Kidney (tissue), 14 donors: Measurements from ENCODE around the gene ETV6. TPM values are rescaled to one million over a fixed set of nuclear protein-coding genes. Genes with fewer than 3 reads are reported as not detected.

ENCODE experiments used
- DNase-seq, 5 donors: peaks; one replicate each; pipeline ENCODE4 v3.0.0-alpha.2; 2013 to 2020
- FAIRE-seq: peaks from 2 replicates; lab custom pipeline; 2012; peaks lifted over from hg19 to GRCh38; lab: Jason Lieb, UNC
- H3K27ac ChIP-seq, 2 donors: one replicate each; pipeline ENCODE4 v1.7.0; 2013; ENCODE audit warnings: low read depth in 2 of 2, low read length in 2 of 2, inconsistent platforms in 1 of 2
- H3K27me3 ChIP-seq: one replicate; pipeline ENCODE4 v1.7.1; 2013; ENCODE audit warnings: low read length, inconsistent platforms; ENCODE audit not compliant: control insufficient read depth, insufficient read depth
- H3K36me3 ChIP-seq, 3 donors: one replicate each; pipeline versions ENCODE4 v1.7.0 to v1.7.1; 2013; ENCODE audit warnings: low read length in 3 of 3, control low read depth in 1 of 3, inconsistent platforms in 1 of 3; ENCODE audit not compliant: insufficient read depth in 3 of 3, control insufficient read depth in 2 of 3
- H3K4me1 ChIP-seq, 3 donors: one replicate each; pipeline versions ENCODE4 v1.7.0 to v1.7.1; 2013; ENCODE audit warnings: low read length in 3 of 3, inconsistent platforms in 1 of 3, low read depth in 1 of 3; ENCODE audit not compliant: control insufficient read depth in 2 of 3, insufficient read depth in 2 of 3
- H3K4me3 ChIP-seq, 3 donors: one replicate each; pipeline versions ENCODE4 v1.7.0 to v1.8.1; 2013; ENCODE audit warnings: low read length in 3 of 3, control low read depth in 1 of 3, inconsistent platforms in 1 of 3
- H3K9ac ChIP-seq, 3 donors: one replicate each; pipeline versions ENCODE4 v1.7.0 to v1.7.1; 2013; ENCODE audit warnings: low read length in 3 of 3, control low read depth in 1 of 3, inconsistent platforms in 1 of 3
- H3K9me3 ChIP-seq, 3 donors: one replicate each; pipeline versions ENCODE4 v1.7.0 to v1.7.1; 2013; ENCODE audit warnings: low read length in 3 of 3, control low read depth in 1 of 3, inconsistent platforms in 1 of 3; ENCODE audit not compliant: control insufficient read depth in 2 of 3, insufficient read depth in 1 of 3
- intact Hi-C: fragments of 100-400 bp; cut with DNase I; formaldehyde crosslinking; loops from one replicate; pipeline ENCODE4 v1.11.1; 2022
- polyA plus RNA-seq: library from polyadenylated mRNA; stranded (reverse); fragments of 350-450 nt; fragmentation: Illumina TruSeq; extraction: RNeasy Lipid Tissue Mini Kit (QIAGEN cat#74804); gene quantifications from one replicate; pipeline ENCODE4 v1.2.3, GENCODE V29; 2014; ENCODE audit warnings: low read depth, low replicate concordance; ENCODE audit not compliant: insufficient read depth
- total RNA-seq: library from RNA; stranded (reverse); fragmentation: NEBNext Ultra II Directional; extraction: Animal tissue kit (Norgen Biotek cat#: 25700); gene quantifications from one replicate; pipeline ENCODE4 v1.2.1, GENCODE V29; 2021
- TF ChIP-seq, protein P1 (sequence below): IDR thresholded peaks from 3 replicates; pipeline ENCODE4 v1.5.1; 2012; ENCODE audit warnings: mild to moderate bottlenecking, moderate library complexity, borderline replicate concordance; ENCODE audit not compliant: insufficient read depth; ENCODE audit errors: extremely low read depth
- donor health status: control.
- donor health status: control.
- donor health status: control.
- donor health status: control.
- donor health status: control.
- donor health status: DM: yes; HTN: yes; CAD: no.
- donor health status: Normal renal cell carcinoma (clear cell type).

Gene ETV6
- total and polyA plus RNA-seq, 2 donors from 2014 or later: 5.2 to 59.8 TPM

DNA sequence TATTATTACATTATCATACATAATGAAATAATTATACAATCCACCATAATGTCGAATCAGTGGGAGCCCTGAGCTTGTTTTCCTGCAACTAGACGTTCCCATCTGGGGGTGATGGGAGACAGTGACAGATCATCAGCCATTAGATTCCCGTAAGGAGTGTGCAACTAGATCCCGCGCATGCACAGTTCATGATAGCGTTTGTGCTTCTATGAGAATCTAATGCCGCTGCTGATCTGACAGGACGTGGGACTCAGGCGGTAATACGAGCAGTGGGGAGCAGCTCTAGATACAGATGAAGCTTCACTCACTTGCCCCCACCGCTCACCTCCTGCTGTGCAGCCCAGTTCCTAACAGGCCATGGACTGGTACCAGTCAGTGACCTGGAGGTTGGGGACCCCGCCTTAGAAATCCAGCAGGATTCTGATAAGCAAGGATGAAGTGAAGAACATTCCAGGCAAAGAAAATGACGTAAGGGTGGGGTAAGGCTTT is 204.6 kb downstream of the ETV6 start:
- Histone ChIP-seq H3K27me3 (no peaks in the 10 kb centered on the region), H3K4me3 (no peak overlapping the region), H3K9me3 (no peaks in the 10 kb centered on the region), H3K36me3 (peaks cover 3 to 7% (median 3%) of the 10 kb centered on the region in 3 donors), H3K4me1 (peaks cover 0 to 9% (median 0%) of the 10 kb centered on the region in 3 donors), H3K9ac (no peak overlapping the region), H3K27ac (no peak overlapping the region)
- DNase-seq (no peak), FAIRE-seq (no peak)
- intact Hi-C loops: no loop called here
- TF ChIP-seq, protein P1, sequence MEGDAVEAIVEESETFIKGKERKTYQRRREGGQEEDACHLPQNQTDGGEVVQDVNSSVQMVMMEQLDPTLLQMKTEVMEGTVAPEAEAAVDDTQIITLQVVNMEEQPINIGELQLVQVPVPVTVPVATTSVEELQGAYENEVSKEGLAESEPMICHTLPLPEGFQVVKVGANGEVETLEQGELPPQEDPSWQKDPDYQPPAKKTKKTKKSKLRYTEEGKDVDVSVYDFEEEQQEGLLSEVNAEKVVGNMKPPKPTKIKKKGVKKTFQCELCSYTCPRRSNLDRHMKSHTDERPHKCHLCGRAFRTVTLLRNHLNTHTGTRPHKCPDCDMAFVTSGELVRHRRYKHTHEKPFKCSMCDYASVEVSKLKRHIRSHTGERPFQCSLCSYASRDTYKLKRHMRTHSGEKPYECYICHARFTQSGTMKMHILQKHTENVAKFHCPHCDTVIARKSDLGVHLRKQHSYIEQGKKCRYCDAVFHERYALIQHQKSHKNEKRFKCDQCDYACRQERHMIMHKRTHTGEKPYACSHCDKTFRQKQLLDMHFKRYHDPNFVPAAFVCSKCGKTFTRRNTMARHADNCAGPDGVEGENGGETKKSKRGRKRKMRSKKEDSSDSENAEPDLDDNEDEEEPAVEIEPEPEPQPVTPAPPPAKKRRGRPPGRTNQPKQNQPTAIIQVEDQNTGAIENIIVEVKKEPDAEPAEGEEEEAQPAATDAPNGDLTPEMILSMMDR: no peak

DNA sequence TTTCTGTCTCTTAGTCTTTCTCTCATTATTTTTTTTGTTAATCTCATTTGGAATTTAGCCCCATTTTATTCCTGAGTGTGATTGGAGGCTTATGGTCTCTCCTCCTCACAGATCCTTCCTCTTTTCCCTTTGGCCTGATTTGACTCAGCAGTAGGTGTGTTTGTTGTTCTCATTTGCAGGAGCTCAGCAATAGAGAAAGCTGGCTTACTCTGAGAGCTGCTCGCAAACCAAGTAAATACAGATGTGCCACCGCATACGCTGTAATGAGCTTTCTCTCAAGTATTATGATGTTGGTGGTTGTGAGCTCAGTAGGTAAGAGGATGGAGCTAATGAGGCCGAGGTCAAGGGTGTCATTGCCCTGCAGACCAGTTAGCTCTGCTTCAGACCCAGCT is 206.5 kb downstream of the ETV6 start:
- TF ChIP-seq, protein P1: no peak
- Histone ChIP-seq H3K4me1 (peaks cover 0 to 12% (median 4%) of the 10 kb centered on the region in 3 donors), H3K36me3 (peaks cover 3 to 8% (median 3%) of the 10 kb centered on the region in 3 donors), H3K9me3 (no peaks in the 10 kb centered on the region), H3K9ac (no peak overlapping the region), H3K27ac (peak overlapping the region; percentile 15 to 33), H3K27me3 (no peaks in the 10 kb centered on the region), H3K4me3 (no peak overlapping the region)
- DNase-seq (no peak), FAIRE-seq (no peak)
- intact Hi-C loops: no loop called here

DNA sequence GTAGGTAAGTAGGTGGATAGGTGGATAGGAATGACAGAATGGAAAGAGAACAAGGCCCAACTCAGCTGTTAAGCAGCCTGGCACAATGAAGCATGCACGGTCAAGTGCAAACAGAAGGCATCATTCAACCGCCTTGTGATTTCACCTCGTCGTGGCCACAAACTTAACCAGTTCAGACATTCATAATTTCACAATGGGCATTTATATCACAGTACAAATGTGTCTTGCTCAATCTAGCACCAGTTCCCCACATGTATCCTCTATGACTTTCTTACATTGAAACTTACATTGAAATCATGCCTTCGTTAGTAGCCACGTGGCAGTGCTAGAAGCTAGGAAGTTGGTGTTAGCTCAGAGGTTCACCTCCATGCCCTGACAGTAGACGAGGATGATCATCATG is 207.5 kb downstream of the ETV6 start:
- Histone ChIP-seq H3K4me1 (peaks cover 0 to 19% (median 12%) of the 10 kb centered on the region in 3 donors), H3K9me3 (no peaks in the 10 kb centered on the region), H3K27ac (no peak overlapping the region), H3K9ac (no peak overlapping the region), H3K4me3 (no peak overlapping the region), H3K27me3 (no peaks in the 10 kb centered on the region), H3K36me3 (peaks cover 3 to 8% (median 3%) of the 10 kb centered on the region in 3 donors)
- intact Hi-C loops: no loop called here
- FAIRE-seq: no peak
- DNase-seq: no peak
- TF ChIP-seq, protein P1: no peak
